Smooth muscle cell (in vitro differentiated cells): ENCODE measurements around the gene SH3RF3. TPM values are rescaled to one million over a fixed set of nuclear protein-coding genes. Genes with fewer than 3 reads are reported as not detected.

Experiments
- DNase-seq: peaks from one replicate; lab custom pipeline; 2025; ENCODE audit not compliant: unreplicated experiment; lab: John Stamatoyannopoulos, UW
- H2AFZ ChIP-seq: fragments of 200-600 bp; sonication (generic); 2 replicates; pipeline ENCODE4 v1.6.0; 2016; ENCODE audit warnings: antibody characterized with exemption, low read depth, mild to moderate bottlenecking
- H3F3A ChIP-seq: fragments of 200-600 bp; sonication (generic); 2 replicates; pipeline ENCODE4 v1.6.0; 2017; ENCODE audit warnings: antibody characterized with exemption, low read depth
- H3K27ac ChIP-seq: fragments of 200-600 bp; sonication (generic); 2 replicates; pipeline ENCODE4 v1.5.1; 2016; ENCODE audit warnings: low read depth, mild to moderate bottlenecking
- H3K27me3 ChIP-seq: fragments of 200-600 bp; sonication (generic); 2 replicates; pipeline ENCODE4 v1.6.1; 2016; ENCODE audit warnings: low read depth, mild to moderate bottlenecking
- H3K36me3 ChIP-seq: fragments of 200-600 bp; sonication (generic); 2 replicates; pipeline ENCODE4 v1.5.1; 2016; ENCODE audit warnings: low read depth
- H3K4me1 ChIP-seq: fragments of 200-600 bp; sonication (generic); 2 replicates; pipeline ENCODE4 v1.5.1; 2016; ENCODE audit warnings: low read depth
- H3K4me2 ChIP-seq: fragments of 200-600 bp; sonication (generic); 2 replicates; pipeline ENCODE4 v1.6.0; 2016; ENCODE audit warnings: mild to moderate bottlenecking
- H3K4me3 ChIP-seq: fragments of 200-600 bp; sonication (generic); 2 replicates; pipeline ENCODE4 v1.5.1; 2016; ENCODE audit warnings: mild to moderate bottlenecking
- H3K79me2 ChIP-seq: fragments of 200-600 bp; sonication (generic); 2 replicates; pipeline ENCODE4 v1.6.0; 2016; ENCODE audit warnings: low read depth, mild to moderate bottlenecking
- H3K9ac ChIP-seq: fragments of 200-600 bp; sonication (generic); 2 replicates; pipeline ENCODE4 v1.6.0; 2016; ENCODE audit warnings: low read depth
- H3K9me3 ChIP-seq: fragments of 200-600 bp; sonication (generic); replicated peaks from 2 replicates; pipeline ENCODE4 v1.5.1; 2016; ENCODE audit warnings: low read depth
- H4K20me1 ChIP-seq: fragments of 200-600 bp; sonication (generic); 2 replicates; pipeline ENCODE4 v1.6.0; 2016; ENCODE audit warnings: low read depth
- CTCF ChIP-seq: fragments of 200-600 bp; sonication (generic); IDR thresholded peaks from 2 replicates; pipeline ENCODE4 v1.5.1; 2017; ENCODE audit warnings: borderline replicate concordance, mild to moderate bottlenecking, antibody characterized with exemption; ENCODE audit not compliant: insufficient read depth, poor library complexity, severe bottlenecking
- whole genome bisulfite sequencing: methylation state at CpG from one replicate; pipeline ENCODE4 v1.1.7; 2016; ENCODE audit warnings: low lambda C conversion rate; 5-methylcytosine and 5-hydroxymethylcytosine counted together
- polyA plus RNA-seq: library from polyadenylated mRNA; unstranded; fragments of >200 nt; fragmentation: Nextera tagmentation; extraction: Ambion mirVana; gene quantifications from 2 replicates; pipeline ENCODE4 v1.2.1, GENCODE V29; 2016
- total RNA-seq: library from RNA; depleted of rRNA; stranded (reverse); fragments of >200 nt; gene quantifications from 2 replicates; pipeline ENCODE4 v1.2.3, GENCODE V29; 2014

The SH3RF3 gene
- total and polyA plus RNA-seq, 2 experiments from 2014 or later = 6.6 to 11.8 TPM

GRCh38 chr2:109399066-109399465, 270.1 kb downstream of the SH3RF3 start:
- Histone ChIP-seq H3K4me2 (no peak overlapping the region), H3K9ac (no peak overlapping the region)
- no peak for DNase-seq

GRCh38 chr2:109400102-109400501, 271.1 kb downstream of the SH3RF3 start:
- WGBS = 92% methylated on average over 7 of the region's 7 CpGs
- Histone ChIP-seq H3K27ac (no peak overlapping the region), H3K27me3 (no peaks in the 10 kb centered on the region), H3K9me3 (no peaks in the 10 kb centered on the region), H3K36me3 (no peaks in the 10 kb centered on the region), H3K79me2 (no peaks in the 10 kb centered on the region), H3K4me3 (no peak overlapping the region), H4K20me1 (peaks cover 23% of the 10 kb centered on the region), H3K4me2 (no peak overlapping the region), H3K9ac (no peak overlapping the region), H2AFZ (no peak overlapping the region), H3F3A (no peaks in the 10 kb centered on the region), H3K4me1 (peaks cover 5% of the 10 kb centered on the region)
- TF ChIP-seq CTCF = no peak
- no peak for DNase-seq

More at GRCh38 chr2:109399066-109399465, 270.1 kb downstream of the SH3RF3 start:
- Histone ChIP-seq H3K9me3 (no peaks in the 10 kb centered on the region), H2AFZ (no peak overlapping the region), H3K4me1 (peaks cover 5% of the 10 kb centered on the region), H3K36me3 (no peaks in the 10 kb centered on the region), H3K27me3 (no peaks in the 10 kb centered on the region), H4K20me1 (peaks cover 16% of the 10 kb centered on the region), H3K27ac (no peak overlapping the region), H3F3A (no peaks in the 10 kb centered on the region), H3K79me2 (no peaks in the 10 kb centered on the region), H3K4me3 (no peak overlapping the region)
- WGBS = 66% methylated on average over 6 of the region's 6 CpGs
- TF ChIP-seq CTCF = no peak

GRCh38 chr2:109401370-109401769, 272.4 kb downstream of the SH3RF3 start:
- WGBS = 79% methylated on average over 3 of the region's 3 CpGs
- H3K27ac ChIP-seq = no peak overlapping the region
- no peak for DNase-seq
- no peak overlapping the region for H3K4me2 ChIP-seq
- H3F3A ChIP-seq = no peaks in the 10 kb centered on the region
- H3K9ac ChIP-seq = no peak overlapping the region
- H3K36me3 ChIP-seq = no peaks in the 10 kb centered on the region
- no peaks in the 10 kb centered on the region for H3K9me3 ChIP-seq
- H3K79me2 ChIP-seq = no peaks in the 10 kb centered on the region
- no peak overlapping the region for H3K4me3 ChIP-seq
- H2AFZ ChIP-seq = no peak overlapping the region
- peaks cover 27% of the 10 kb centered on the region for H4K20me1 ChIP-seq
- no peaks in the 10 kb centered on the region for H3K27me3 ChIP-seq
- peaks cover 5% of the 10 kb centered on the region for H3K4me1 ChIP-seq
- no peak for TF ChIP-seq CTCF

GRCh38 chr2:109402180-109402579, 273.2 kb downstream of the SH3RF3 start:
- Histone ChIP-seq H4K20me1 (peaks cover 27% of the 10 kb centered on the region), H3K27ac (peak overlapping the region; percentile 43), H3K4me1 (peaks cover 5% of the 10 kb centered on the region), H3K79me2 (no peaks in the 10 kb centered on the region), H3K27me3 (no peaks in the 10 kb centered on the region), H3K9ac (no peak overlapping the region), H3K4me2 (peak overlapping the region; percentile 66), H3K36me3 (no peaks in the 10 kb centered on the region), H3K4me3 (no peak overlapping the region), H3K9me3 (no peaks in the 10 kb centered on the region), H2AFZ (no peak overlapping the region), H3F3A (no peaks in the 10 kb centered on the region)
- TF ChIP-seq CTCF = no peak
- 65% methylated on average over 8 of the region's 8 CpGs for WGBS
- no peak for DNase-seq
